Kasumi-1 (cell line): ENCODE data around the gene UIMC1.
"Not testable (repeated sequence)": the region's sequence is repeated elsewhere in the genome, so short reads cannot be mapped to it uniquely, and the experiment has no call there.

Experiments used
- DNase-seq, 2 experiments: peaks; one replicate each; lab custom pipeline; 2025; lab: John Stamatoyannopoulos, UW

UIMC1 gene

DNA sequence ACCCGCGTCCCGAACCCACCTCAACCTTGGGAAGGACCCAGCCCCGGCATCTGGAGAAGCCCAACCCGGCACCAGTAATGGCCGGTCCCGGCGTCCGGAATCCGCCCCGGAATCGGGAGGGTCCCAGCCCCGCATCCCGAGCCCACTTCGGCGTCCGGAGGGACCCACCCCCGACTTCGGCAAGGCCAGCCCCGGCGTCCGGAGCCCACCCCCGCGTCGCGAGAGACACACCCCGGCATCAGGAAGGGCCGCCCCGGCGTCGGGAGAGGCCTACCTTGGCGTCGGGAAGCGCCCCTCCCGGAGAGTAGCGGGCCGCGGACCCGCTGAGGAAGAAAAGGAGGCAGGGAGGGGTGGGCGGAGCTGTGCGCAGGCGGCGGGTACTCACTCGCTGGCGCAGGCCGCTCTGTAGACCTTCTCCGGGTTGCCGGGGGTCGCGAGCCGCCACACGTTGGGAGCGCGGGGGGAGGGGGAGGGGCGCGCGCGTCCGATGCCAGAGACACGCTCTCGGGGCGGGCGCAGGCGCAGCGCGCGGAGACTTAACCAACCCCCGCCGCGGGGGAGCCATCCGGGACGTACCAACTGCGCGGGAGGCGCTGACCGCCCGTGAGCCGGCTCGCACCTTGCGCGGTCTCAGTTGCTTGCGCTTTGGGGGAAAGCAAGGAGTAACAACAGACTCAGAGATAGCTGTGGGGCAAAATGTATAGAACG lies at the start of gene UIMC1:
UIMC1 (minus strand) TSS at position 515 of the 708 bp plus-strand sequence. CDS start 24,164 bp downstream, outside the sequence.
- peak; percentile 80 to 83 for DNase-seq

DNA sequence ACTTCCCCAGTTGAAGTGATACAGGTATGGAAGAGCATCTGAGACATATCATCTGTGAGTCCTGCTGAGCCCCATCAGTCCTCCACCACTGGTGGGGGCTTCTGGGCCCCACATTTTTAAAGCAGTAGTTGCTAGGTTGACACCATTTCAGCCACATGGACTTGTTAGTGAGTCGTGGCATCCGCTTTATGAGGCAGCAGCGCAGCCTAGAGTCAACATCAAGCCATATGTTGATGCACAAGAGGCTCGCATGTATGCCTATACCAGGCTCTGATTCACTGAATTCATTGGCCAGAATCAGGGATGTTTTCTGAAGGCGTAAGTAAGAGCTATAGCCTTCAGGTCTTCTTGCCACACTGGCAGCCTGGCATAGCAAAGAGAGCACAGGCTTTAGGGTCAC lies 42.7 kb upstream of the UIMC1 start:
- no peak for DNase-seq

DNA sequence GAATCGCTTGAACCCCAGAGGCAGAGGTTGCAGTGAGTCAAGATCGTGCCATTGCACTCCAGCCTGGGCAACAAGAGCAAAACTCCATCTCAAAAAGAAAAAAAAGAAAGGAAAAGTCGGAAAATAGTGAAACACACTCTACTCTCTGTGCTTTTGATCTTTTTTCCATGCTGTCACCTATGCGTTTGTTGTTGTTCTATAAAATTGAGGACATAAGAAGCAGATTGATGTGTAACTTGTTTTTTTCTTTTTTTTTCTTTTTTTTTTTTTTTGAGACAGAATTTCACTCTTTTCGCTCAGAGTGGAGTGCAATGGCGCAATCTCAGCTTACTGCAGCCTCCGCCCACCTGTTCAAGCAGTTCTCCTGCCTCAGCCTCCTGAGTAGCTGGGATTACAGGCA lies 42.0 kb upstream of the UIMC1 start:
- DNase-seq, result not testable (repeated sequence)

DNA sequence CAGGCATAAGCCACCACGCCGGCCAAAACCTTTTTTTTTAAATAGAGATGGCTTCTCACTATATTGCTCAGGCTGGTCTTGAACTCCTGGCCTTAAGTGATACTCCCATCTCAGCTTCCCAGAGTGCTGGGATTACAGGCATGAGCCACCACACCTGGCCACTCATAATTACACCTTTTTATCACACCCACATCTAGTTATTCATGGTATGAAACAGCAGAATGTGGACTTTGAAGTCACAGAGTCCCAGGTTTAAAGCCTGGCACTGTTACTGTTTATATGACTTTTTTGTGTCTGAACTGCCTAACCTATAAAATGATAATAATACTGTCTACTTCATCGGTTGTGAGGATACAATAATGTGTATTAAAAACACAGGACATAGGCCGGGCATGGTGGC lies 39.1 kb upstream of the UIMC1 start:
- DNase-seq, result no peak

DNA sequence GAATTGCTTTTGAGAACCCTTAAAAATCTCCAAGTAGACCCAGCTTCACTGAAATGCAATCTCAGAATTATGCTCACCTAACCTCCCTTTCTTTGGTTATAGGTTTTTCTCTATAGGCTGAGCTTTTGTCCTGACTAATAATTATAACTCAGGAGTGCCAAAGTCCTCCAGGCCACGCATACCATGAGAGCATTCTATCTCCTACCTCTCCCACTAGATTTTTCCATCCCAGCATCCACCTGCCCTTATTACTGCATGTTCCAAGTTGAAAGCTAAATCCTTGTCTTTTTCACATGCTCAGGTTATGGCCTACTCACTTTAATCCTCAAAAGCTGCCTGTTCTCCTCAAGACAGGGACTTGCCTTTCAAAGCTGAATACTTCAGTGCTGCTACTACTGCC lies 38.1 kb upstream of the UIMC1 start:
- DNase-seq, result no peak

DNA sequence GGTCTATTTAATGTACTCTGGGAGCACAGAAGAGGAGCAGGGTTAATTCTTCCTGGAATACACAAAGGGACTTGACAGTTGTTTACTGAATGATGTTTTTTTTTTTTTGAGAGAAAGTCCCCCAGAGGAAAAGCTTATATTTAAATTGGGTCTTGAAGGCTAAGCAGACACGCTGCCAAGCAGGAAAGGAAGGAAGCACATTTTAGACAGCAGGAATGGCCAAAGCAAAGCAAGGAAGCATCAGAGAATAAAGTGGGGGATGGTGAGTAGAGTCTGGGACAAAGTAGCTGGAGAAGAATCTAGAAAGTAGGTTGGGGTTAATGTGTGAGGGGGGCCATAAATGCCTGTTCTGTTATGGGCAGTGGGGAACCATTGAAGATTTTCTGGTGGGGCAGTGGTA lies 37.4 kb upstream of the UIMC1 start:
- DNase-seq, result no peak

DNA sequence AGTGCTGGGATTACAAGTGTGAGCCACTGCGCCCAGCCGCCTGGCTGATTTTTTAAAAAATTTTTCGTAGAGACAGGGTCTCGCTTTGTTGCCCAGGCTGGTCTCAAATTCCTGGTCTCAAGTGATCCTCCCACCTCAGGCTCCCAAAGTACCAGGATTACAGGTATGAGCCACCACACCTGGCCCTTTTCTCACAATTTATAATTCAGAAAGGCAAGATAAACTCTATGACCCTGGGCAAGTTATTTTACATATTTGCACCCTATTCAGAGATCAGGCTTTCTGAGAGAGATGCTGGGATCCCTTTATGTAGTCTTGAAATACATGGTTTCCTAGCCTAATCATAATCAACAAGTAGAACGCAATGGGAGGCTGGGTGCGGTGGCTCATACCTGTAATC lies 36.5 kb upstream of the UIMC1 start:
- DNase-seq, result no peak

DNA sequence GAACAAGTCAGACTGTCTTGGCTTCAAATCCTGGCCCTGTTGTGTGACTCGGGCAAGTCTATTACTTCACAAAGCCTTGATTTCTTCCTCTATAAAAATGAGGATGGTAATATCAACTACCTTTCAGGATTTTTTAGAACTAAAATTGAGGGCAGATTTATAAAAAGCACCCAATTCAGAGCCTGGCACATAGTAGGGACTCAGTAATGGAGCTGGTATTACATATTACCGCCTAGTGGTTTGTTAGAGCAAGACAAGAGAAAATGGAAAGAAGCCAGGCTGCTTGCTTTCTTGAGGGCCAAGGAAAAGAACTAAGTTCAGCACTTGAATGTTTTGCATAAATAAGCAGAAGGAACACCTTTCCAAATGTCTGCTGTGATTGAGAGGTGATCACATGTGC lies 35.4 kb upstream of the UIMC1 start:
- no peak for DNase-seq

DNA sequence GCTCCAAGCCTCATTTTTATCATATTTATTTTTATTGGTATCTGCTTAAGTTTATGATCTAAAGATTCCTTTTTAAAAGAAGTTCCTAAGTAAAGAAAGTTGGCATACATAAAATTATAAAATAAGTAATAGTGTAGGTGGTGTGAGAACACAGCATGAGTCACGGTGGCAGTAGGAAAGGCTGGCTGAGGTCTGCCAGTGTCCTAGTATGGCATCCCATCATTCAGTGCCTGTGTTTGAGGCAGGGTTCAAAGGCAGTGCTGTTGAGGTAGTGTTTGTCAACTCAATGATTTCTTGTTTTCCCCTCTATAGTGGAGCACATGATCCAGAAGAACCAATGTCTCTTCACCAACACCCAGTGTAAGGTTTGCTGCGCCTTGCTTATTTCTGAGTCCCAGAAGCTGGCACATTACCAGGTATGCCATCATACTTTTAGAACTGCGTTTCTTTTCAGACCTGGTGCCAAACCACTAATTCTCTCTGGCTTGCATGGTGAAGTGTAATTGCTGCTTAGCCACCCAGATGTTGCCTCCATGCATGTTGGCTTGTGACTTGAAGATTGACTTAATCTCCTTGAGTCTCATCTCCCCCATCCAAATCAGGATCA lies 34.3 kb upstream of the UIMC1 start:
- DNase-seq, result no peak

DNA sequence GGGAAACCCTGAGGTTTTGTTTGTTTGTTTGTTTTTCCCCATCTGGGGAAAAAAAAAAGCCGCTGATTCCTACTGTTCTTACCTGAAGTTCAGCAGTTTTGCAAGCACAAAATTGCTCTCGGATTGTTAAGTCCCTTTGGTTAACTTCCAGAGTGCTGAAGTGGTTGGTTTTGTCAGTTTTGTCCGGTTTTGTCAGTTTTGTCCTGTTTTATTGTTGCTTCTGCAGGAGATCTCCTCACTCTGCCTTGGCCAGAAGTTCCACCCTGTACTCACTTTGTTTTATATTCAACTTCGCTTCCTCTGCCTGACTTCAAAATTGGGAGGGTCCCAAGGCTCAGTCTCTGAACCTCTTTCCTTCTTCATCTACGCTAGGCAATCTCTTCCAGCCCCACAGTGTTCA lies 30.3 kb upstream of the UIMC1 start:
- no peak for DNase-seq

DNA sequence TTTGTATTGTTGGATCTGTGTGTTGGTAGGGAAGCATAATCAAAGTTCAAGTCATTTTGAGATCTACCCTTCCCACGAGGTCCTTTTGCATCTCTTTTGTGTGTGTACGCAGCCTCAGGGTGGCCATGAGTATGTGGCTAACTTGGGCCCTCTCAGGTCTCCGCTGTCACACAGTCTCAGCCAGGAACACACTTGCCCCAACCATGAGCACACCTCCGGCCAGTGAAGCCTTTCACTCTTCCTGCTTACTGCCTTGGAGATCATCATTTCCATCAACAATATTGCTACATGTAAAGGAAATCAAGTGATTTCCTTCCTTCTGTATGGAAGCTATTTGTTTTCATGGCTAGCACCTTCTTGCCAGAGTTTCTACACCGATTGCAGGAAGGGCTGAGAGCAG lies 29.9 kb upstream of the UIMC1 start:
- no peak for DNase-seq

DNA sequence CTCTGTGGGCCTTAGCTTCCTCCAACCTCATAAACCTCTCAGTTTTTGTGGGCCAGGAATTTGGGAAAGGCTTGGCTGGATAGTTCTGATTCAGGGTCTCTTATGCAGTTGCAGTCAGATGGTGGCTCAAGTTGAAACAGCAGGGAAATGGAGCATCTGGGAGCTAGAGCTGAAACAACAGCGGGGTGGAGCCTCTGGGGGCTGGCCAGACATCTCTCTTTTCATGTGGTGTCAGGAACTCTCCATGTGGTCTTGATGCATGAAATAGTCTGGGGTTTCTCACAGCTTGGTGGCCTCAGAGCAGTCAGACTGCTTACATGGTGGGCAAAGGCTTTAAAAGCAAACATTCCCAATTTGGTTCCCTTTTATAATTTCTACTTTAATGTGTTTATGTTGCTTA lies 29.4 kb upstream of the UIMC1 start:
- DNase-seq, result no peak

DNA sequence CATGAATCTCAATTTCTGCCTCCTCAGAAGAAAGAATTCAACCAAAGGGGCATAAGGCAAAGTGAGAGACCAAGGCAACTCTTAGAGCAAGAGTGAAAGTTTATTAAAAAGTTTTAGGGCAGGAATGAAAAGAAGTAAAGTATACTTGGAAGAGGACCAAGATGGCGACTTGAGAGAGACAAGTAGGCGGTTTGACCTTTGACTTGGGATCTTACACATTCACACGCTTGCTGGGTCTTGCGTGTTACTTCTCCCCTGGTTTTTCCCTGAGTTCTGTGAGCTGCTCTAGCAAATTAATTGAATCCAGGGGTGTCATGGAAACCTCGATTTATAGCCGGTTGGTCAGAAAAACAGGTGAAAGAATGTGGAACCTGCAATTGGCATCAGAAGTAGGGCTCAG lies 22.9 kb upstream of the UIMC1 start:
- DNase-seq, result no peak

DNA sequence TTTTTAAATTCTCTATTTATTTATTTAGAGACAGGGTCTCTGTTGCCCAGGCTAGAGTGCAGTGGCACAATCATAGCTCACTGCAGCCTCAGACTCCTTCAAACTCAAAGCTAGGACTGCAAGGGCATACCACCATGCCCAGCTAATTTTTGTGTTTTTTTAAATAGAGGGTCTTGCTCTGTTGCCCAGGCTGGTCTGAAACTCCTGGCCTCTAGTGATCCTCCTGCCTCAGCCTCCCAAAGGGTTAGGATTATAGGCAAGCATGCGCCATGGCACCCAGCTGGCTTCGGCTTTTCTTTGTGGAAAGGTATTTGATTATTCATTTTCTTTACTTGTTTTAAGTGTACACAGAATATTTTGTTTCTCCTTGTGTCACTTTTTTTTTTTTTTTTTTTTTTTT lies 21.1 kb upstream of the UIMC1 start:
- DNase-seq, result no peak

DNA sequence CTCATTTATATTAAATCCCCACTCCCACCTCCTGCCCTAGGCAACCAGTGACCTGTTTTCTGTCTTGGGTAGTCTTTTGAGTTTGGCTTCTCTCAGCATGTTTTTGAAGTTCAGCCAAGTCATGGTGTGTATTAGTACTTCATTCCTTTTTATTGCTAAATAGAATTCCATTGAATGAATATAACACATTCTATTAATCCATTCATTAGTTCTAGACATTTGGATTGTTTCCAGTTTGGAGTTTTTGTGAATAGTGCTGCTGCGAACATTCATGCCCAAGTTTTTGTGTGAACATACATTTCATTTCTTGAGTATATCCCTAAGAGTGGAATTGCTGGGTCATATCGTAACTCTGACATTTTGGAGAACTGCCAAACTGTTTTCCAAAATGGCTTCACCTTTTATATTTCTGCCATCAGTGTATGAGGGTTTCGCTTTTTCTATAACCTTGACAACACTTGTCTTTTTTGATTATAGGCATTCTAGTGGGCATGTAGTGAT lies 18.6 kb upstream of the UIMC1 start:
- no peak for DNase-seq

DNA sequence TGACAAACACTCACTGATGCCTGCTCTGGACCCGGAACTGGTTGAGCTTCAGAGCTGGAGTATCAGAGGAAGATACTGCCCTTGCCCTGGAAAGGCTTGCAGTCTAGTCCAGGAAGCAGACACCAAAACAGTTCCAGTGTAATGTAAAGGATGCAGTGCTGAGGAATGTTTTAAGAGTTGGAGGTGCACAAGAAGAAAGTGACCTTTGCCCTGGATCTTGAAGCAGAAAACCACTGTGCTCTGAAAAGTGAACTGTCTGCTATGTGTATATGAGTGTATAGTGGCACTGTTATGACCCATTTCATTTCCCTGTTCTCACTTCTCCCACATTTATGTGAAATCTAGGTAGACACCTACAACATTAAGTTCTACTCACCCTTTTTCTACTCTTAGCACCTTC lies 18.0 kb upstream of the UIMC1 start:
- no peak for DNase-seq

DNA sequence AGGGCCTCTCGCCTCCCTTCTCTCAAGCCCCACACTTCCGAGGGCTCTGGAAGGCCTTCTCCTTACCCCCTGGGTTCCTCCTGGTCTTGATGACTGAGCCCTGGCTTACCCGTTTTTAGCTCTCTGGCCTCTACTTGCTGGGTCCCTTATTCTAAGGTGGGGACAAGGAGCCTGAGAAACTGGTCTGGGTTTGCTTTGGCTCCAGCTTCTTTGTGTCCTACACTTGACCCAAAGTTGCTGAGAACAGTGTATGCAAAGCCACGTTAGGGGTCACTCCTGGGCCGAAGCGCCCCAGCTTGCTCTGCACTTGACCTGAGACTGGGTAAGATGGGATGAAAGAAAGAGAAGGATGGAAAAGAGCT lies 16.7 kb upstream of the UIMC1 start:
- DNase-seq, result no peak

DNA sequence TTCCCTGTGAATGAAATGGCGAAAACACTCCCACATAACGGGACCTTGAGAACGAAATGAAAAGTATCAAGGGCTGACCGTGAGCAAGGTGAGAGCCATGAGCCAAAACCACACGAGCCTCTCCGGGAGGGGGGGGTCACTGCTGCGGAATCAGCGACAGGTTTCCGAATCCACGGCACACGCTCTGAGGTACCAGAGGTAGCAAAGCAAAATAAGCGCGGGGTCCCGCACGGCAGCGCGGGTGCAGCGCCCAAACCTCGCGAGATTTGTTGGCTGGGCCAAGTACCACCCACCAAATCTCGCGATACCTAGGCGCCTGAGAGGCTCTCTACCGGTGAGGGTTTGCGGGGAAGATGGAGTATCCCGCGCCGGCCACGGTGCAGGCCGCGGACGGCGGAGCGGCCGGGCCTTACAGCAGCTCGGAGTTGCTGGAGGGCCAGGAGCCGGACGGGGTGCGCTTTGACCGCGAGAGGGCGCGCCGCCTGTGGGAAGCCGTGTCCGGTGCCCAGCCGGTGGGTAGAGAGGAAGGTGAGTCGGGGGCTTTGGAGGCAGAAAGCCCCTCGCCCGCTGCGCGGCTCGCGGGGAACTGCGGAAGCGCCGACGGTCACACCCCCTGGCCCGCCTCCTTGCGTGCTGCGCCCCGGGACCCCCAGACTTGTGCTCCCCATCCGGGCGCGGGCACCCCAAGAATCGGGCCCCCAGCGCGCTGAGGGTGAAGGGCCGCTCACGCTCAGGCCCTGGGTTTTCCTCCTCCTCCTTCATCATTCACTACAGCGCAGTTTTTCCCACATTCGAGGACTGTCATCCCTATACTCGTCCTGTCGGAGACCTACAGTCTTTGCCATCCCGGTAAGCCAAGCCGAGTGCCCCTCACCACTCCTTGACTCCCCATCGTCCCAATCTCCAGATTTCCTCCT lies 16.1 kb upstream of the UIMC1 start, which contains the start of gene ZNF346:
ZNF346 (plus strand) TSS at position 311 of the 917 bp plus-strand sequence; CDS start at position 354, 43 bp downstream.
- peak; percentile 88 to 89 for DNase-seq

DNA sequence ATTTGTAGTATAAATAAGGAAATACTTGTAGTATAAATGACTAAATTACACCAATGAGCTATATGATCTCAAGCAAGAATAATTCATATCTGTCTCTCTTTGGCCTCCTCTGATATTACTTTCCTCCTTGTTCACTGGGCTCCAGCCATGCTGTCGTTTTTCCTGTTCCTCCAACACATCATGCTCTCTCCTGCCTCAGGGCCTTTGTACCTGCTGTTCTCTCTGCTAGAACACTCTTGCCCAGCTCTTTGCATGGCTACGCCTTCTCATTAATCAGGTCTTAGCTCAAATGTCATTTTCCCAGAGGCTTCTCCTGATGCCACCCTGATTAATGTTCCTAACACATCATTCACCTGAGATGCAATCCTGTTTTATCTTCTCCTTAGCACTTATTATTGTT lies 13.5 kb upstream of the UIMC1 start:
- no peak for DNase-seq

DNA sequence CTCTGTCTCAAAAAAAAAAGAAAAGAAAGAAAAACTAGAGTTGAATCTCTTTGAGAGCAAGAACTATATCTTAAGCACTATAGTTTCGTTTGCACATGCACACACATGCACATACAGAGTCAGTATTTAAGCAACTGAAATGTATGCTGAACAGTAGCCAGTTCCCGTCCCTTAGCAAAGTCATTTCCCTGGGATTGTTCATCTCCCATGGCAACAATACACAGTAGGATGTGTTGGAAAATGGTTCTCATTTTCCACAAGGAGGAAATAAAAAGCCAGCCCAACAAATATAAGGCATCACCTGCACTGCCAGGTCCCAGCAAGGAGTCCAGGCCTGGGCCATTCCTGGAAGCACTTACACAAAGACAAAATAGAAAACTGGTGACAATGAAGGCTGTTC lies 11.8 kb upstream of the UIMC1 start:
- DNase-seq, result no peak

DNA sequence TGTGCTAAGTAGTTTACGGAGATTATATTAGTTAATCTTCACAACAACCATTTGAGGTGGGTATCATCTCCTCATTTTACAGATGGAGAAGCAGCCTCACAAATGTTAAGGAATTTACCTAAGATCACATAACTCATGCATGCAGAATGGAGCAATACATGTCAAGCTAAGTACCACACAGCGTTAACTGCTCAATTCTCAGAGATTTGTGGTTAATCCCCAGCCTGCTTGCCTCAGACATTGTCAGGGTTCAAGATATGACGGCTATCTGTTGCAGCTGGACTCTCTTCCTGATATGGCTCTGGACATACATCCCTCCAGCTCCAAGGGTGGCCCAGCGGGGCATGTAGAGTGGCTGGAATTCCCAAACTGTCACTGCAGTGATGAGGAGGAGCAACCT lies 8.6 kb upstream of the UIMC1 start:
- DNase-seq, result no peak

DNA sequence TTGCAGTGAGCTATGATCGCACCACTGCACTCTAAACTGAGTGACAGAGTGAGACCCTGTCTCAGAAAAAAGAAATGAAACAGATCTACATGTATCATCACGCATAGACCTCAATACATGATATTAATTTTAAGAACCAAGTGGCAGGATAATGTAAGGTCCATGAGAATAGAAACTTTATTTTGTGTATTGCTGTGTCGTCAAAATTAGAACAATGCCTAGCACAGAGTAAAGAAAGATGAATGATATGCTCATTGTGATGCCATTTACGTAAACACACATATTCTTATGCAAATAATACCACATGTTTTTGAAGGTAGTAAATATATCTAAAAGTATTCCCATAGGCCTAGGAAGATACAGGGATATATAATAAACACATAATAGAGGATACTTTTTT lies 3.6 kb upstream of the UIMC1 start:
- no peak for DNase-seq

DNA sequence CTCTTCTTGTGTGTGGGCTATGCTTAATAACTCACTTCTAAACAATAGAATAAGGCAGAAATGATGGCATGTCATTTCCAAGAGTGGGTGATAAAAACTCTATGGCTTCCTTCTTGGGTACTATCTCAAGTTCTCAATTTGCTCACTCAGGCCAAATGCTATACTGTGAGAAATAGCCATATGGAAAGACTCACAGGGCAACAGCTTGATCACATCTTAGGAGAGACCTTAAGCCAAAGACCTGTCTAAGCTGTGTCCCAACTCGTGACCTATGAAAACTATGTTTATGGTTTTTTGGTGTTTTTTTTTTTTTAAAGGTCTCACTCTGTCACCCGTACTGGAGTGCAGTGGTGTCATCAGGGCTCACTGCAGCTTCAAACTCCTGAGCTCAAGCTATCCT lies 2.1 kb upstream of the UIMC1 start:
- DNase-seq, result no peak
